Measurements from ENCODE around the gene MST1. TPM values are rescaled to one million over a fixed set of nuclear protein-coding genes. Genes with fewer than 3 reads are reported as not detected.

MST1 gene
- total and polyA plus RNA-seq, 2 of the 4 experiments (the other 2 are of a cell fraction), result 1.3 to 13.0 TPM

- Histone ChIP-seq H2AK9ac (replicated peaks; ENCODE audit: low read depth, low read length, poor library complexity) (no peak overlapping the region), H3K4me2 (ENCODE audit: low read depth, low read length) (no peak overlapping the region), H3K4me3 (ENCODE audit: insufficient read depth, low read depth, low read length) (no peak overlapping the region), H3K4ac (ENCODE audit: low read depth, low read length) (no peak overlapping the region), H4K5ac (ENCODE audit: low read depth, low read length) (no peak overlapping the region), H2AFZ (replicated peaks; ENCODE audit: low read length, poor library complexity) (no peak overlapping the region), H3K79me1 (ENCODE audit: low read depth in 1 of 2, low read length in 2 of 2) (no peaks in the 10 kb centered on the region), H3K56ac (ENCODE audit: extremely low read depth, insufficient read depth, low read length) (no peak overlapping the region), H2BK120ac (ENCODE audit: low read depth, low read length) (no peak overlapping the region), H3K36me3 (ENCODE audit: control insufficient read depth, insufficient read depth, low read length) (no peaks in the 10 kb centered on the region), H4K20me1 (ENCODE audit: insufficient read depth, low read length) (no peaks in the 10 kb centered on the region), H3K9me3 (ENCODE audit: control insufficient read depth, insufficient read depth, low read length) (no peaks in the 10 kb centered on the region), H4K8ac (ENCODE audit: low read depth in 2 of 2, low read length in 2 of 2) (no peak overlapping the region), H3K27ac (ENCODE audit: insufficient read depth, low read length) (no peak overlapping the region), H3K4me1 (ENCODE audit: control insufficient read depth, insufficient read depth, low read length) (no peaks in the 10 kb centered on the region), H4K91ac (ENCODE audit: insufficient read depth, low read depth, low read length) (no peak overlapping the region), H3K18ac (ENCODE audit: low read depth, low read length) (no peak overlapping the region), H2BK20ac (ENCODE audit: low read depth, low read length) (no peak overlapping the region), H2BK15ac (ENCODE audit: low read depth, low read length) (no peak overlapping the region), H2BK5ac (ENCODE audit: low read depth, low read length, poor library complexity, severe bottlenecking) (no peak overlapping the region), H3K23ac (ENCODE audit: low read depth, low read length) (no peak overlapping the region), H3K14ac (replicated peaks; ENCODE audit: low read depth, low read length) (no peak overlapping the region), H3K27me3 (ENCODE audit: control insufficient read depth, insufficient read depth, low read length) (peaks cover 30% of the 10 kb centered on the region), H3K9ac (ENCODE audit: low read depth, low read length) (no peak overlapping the region), H2AK5ac (ENCODE audit: low read depth, low read length) (no peak overlapping the region), H3K9me1 (ENCODE audit: insufficient read depth, low read length) (peaks cover 3% of the 10 kb centered on the region; the same call in 1 of the 2 replicates)
- intact Hi-C loops (cut with micrococcal nuclease), result no loop called here
- ATAC-seq (ENCODE audit: low read depth) (no peak), DNase-seq (no peak)
- ChIA-PET CTCF (no interaction called here), POLR2A (ENCODE audit: unreplicated experiment) (no interaction called here)
- in situ Hi-C loops (cut with MboI; ENCODE audit: low sequenced_read_pairs), result no loop called here
- no peak for TF ChIP-seq CTCF (conservative IDR thresholded peaks at IDR 0.05; ENCODE audit: low read depth, low read length)
- no CpG with 5 or more reads among the region's 3 CpGs for WGBS, 2 experiments (ENCODE audit: extremely low coverage in 2 of 2, insufficient read length in 1 of 2)
- no TSS peak for BruUV-seq (replicated peaks)
- dilution Hi-C loops (cut with HindIII; ENCODE audit: low sequenced_read_pairs, unreplicated experiment), result no loop called here
These were observed 40.8 kb downstream of the MST1 start for GRCh38 chr3:49648354-49649019.
